HEK293 (cell line): Measurements from ENCODE around the gene MVB12B.
A peak's percentile ranks its signal among the peaks of the same experiment; 100 is the strongest.

ENCODE experiments used
- CTCF ChIA-PET: fragments of 350-600 bp; formaldehyde crosslinking; extraction: SDS; loops from one replicate; lab custom pipeline; 2021; ENCODE audit warnings: antibody characterized with exemption; lab: Yijun Ruan, JAX
- POLR2A ChIA-PET: fragments of 300-600 bp; formaldehyde crosslinking; extraction: SDS; loops from one replicate; lab custom pipeline; 2020; ENCODE audit warnings: antibody characterized with exemption, inconsistent platforms; lab: Yijun Ruan, JAX
- H3K27ac ChIP-seq: fragments of 200-500 bp; sonication (Bioruptor generic); 2 replicates; pipeline ENCODE4 v1.5.1; 2014; ENCODE audit warnings: low read depth, low read length, control low read depth, inconsistent platforms; ENCODE audit errors: extremely low read depth
- H3K36me3 ChIP-seq, 2 experiments: fragments of 200-500 bp in 1 of 2; sonication (Bioruptor generic) in 1 of 2; 1 replicate in 1 of 2; 2 replicates in 1 of 2; pipeline ENCODE4 v1.5.1; 2014 to 2017; ENCODE audit warnings: inconsistent platforms in 2 of 2, low read length in 2 of 2; ENCODE audit not compliant: control insufficient read depth in 2 of 2, insufficient read depth in 1 of 2
- H3K4me1 ChIP-seq: fragments of 200-500 bp; sonication (Bioruptor generic); 2 replicates; pipeline ENCODE4 v1.5.1; 2014; ENCODE audit warnings: mild to moderate bottlenecking, low read length, inconsistent platforms; ENCODE audit not compliant: control insufficient read depth, insufficient read depth
- H3K4me3 ChIP-seq: 2 replicates; pipeline ENCODE4 v1.5.1; 2011; ENCODE audit warnings: low read depth, mild to moderate bottlenecking, control low read depth, low read length, moderate library complexity
- H3K9me3 ChIP-seq: fragments of 200-500 bp; sonication (Bioruptor generic); 2 replicates; pipeline ENCODE4 v1.5.1; 2014; ENCODE audit warnings: low read depth, low read length, inconsistent platforms; ENCODE audit not compliant: control insufficient read depth, insufficient read depth
- FEZF1 ChIP-seq: fragments of 450-650 bp; formaldehyde crosslinking; IDR thresholded peaks from 2 replicates; pipeline ENCODE4 v1.5.1; 2016; ENCODE audit warnings: missing biosample characterization, missing genetic modification characterization
- GLI4 ChIP-seq: fragments of 450-650 bp; formaldehyde crosslinking; IDR thresholded peaks from 2 replicates; pipeline ENCODE4 v1.5.1; 2016; ENCODE audit warnings: missing biosample characterization, missing genetic modification characterization
- GLIS2 ChIP-seq: fragments of 450-650 bp; formaldehyde crosslinking; IDR thresholded peaks from 2 replicates; pipeline ENCODE4 v1.5.1; 2016; ENCODE audit warnings: missing biosample characterization, missing genetic modification characterization
- IKZF3 ChIP-seq: fragments of 450-650 bp; IDR thresholded peaks from 2 replicates; pipeline ENCODE4 v1.5.0; 2018; ENCODE audit warnings: missing biosample characterization, mild to moderate bottlenecking, missing genetic modification characterization, moderate library complexity
- INSM2 ChIP-seq: fragments of 450-650 bp; formaldehyde crosslinking; IDR thresholded peaks from 2 replicates; pipeline ENCODE4 v1.5.1; 2016; ENCODE audit warnings: missing biosample characterization, missing genetic modification characterization
- KLF10 ChIP-seq: fragments of 450-650 bp; IDR thresholded peaks from 2 replicates; pipeline ENCODE4 v1.5.1; 2018; ENCODE audit warnings: missing biosample characterization, mild to moderate bottlenecking, missing genetic modification characterization
- MEIS1 ChIP-seq: sonication (generic); formaldehyde crosslinking; IDR thresholded peaks from 2 replicates; pipeline ENCODE4 v1.8.1; 2022; ENCODE audit warnings: missing genetic modification reagents, mild to moderate bottlenecking, borderline replicate concordance
- PRDM1 ChIP-seq: fragments of 450-650 bp; formaldehyde crosslinking; IDR thresholded peaks from 2 replicates; pipeline ENCODE4; 2016; ENCODE audit warnings: missing biosample characterization, missing genetic modification characterization
- PRDM10 ChIP-seq: fragments of 450-650 bp; formaldehyde crosslinking; IDR thresholded peaks from 2 replicates; pipeline ENCODE4 v1.5.1; 2016; ENCODE audit warnings: missing biosample characterization, missing genetic modification characterization
- ZBTB20 ChIP-seq: fragments of 450-650 bp; formaldehyde crosslinking; IDR thresholded peaks from 2 replicates; pipeline ENCODE4 v1.5.1; 2016; ENCODE audit warnings: missing biosample characterization, missing genetic modification characterization
- ZNF148 ChIP-seq: fragments of 450-650 bp; formaldehyde crosslinking; IDR thresholded peaks from 2 replicates; pipeline ENCODE4 v1.5.0; 2017; ENCODE audit warnings: missing biosample characterization, missing genetic modification characterization, borderline replicate concordance
- ZNF155 ChIP-seq: fragments of 450-650 bp; formaldehyde crosslinking; IDR thresholded peaks from 2 replicates; pipeline ENCODE4 v1.5.1; 2016; ENCODE audit warnings: missing biosample characterization, missing genetic modification characterization
- ZNF248 ChIP-seq: fragments of 450-650 bp; formaldehyde crosslinking; IDR thresholded peaks from 2 replicates; pipeline ENCODE4 v1.5.1; 2017; ENCODE audit warnings: missing biosample characterization, missing genetic modification characterization
- ZNF292 ChIP-seq: fragments of 450-650 bp; formaldehyde crosslinking; IDR thresholded peaks from 2 replicates; pipeline ENCODE4 v1.5.1; 2016; ENCODE audit warnings: low read depth, missing biosample characterization, missing genetic modification characterization, borderline replicate concordance
- ZNF37A ChIP-seq: fragments of 450-650 bp; IDR thresholded peaks from 2 replicates; pipeline ENCODE4 v1.5.1; 2018; ENCODE audit warnings: missing biosample characterization, missing genetic modification characterization
- ZNF529 ChIP-seq: fragments of 450-650 bp; formaldehyde crosslinking; IDR thresholded peaks from 2 replicates; pipeline ENCODE4 v1.5.1; 2017; ENCODE audit warnings: missing genetic modification characterization, missing biosample characterization; ENCODE audit not compliant: insufficient replicate concordance
- ZNF548 ChIP-seq: fragments of 450-650 bp; formaldehyde crosslinking; IDR thresholded peaks from 2 replicates; pipeline ENCODE4 v1.5.1; 2016; ENCODE audit warnings: missing biosample characterization, missing genetic modification characterization
- ZNF768 ChIP-seq: fragments of 450-650 bp; formaldehyde crosslinking; IDR thresholded peaks from 2 replicates; pipeline ENCODE4 v1.5.1; 2018; ENCODE audit warnings: missing biosample characterization, mild to moderate bottlenecking, missing genetic modification characterization
- ZNF792 ChIP-seq: fragments of 450-650 bp; formaldehyde crosslinking; IDR thresholded peaks from 2 replicates; pipeline ENCODE4 v1.5.1; 2016; ENCODE audit warnings: missing biosample characterization, missing genetic modification characterization
- TF ChIP-seq, protein P1 (sequence below): fragments of 450-650 bp; formaldehyde crosslinking; IDR thresholded peaks from 2 replicates; pipeline ENCODE4 v1.5.1; 2016; ENCODE audit warnings: missing biosample characterization, missing genetic modification characterization
- TF ChIP-seq, protein P2 (sequence below): fragments of 450-650 bp; formaldehyde crosslinking; IDR thresholded peaks from 2 replicates; pipeline ENCODE4 v1.5.1; 2017; ENCODE audit warnings: missing biosample characterization, missing genetic modification characterization
- TF ChIP-seq, protein P3 (sequence below): fragments of 450-650 bp; formaldehyde crosslinking; IDR thresholded peaks from 2 replicates; pipeline ENCODE4 v1.5.1; 2016; ENCODE audit warnings: missing biosample characterization, missing genetic modification characterization, borderline replicate concordance

MVB12B gene

GRCh38 chr9:126303488-126303887, 23.1 kb upstream of the MVB12B start:
- no peak overlapping the region for H3K27ac ChIP-seq
- no peaks in the 10 kb centered on the region for H3K36me3 ChIP-seq
- no peaks in the 10 kb centered on the region for H3K4me1 ChIP-seq
- TF ChIP-seq PRDM10 (tag by site-specific recombination) = peak; percentile 87
- TF ChIP-seq ZBTB20 = no peak
- no peak for TF ChIP-seq ZNF548 (tag by site-specific recombination)
- TF ChIP-seq ZNF529 (tag by site-specific recombination) = no peak
- no peak for TF ChIP-seq INSM2
- no peaks in the 10 kb centered on the region for H3K9me3 ChIP-seq
- ChIA-PET CTCF (interaction anchor here (0.5 to 4.6 kb wide), 8 partner anchors 14 to 896 kb away, joined by 3 to 48 read pairs (median 4); no protein-coding TSS in a partner anchor), POLR2A (no interaction called here)
- H3K4me3 ChIP-seq = no peak overlapping the region

- ChIA-PET POLR2A (no interaction called here), CTCF (interaction anchor here (1.4 to 4.6 kb wide), 4 partner anchors 13 to 897 kb away, joined by 3 to 48 read pairs (median 22); no protein-coding TSS in a partner anchor)
- no peaks in the 10 kb centered on the region for H3K4me1 ChIP-seq
- H3K27ac ChIP-seq = no peak overlapping the region
- no peak overlapping the region for H3K4me3 ChIP-seq
- no peaks in the 10 kb centered on the region for H3K36me3 ChIP-seq
- H3K9me3 ChIP-seq = no peaks in the 10 kb centered on the region
- TF ChIP-seq ZNF248 (no peak), ZNF148 (tag by site-specific recombination) (no peak), ZNF37A (tag by site-specific recombination) (no peak), ZNF292 (tag by site-specific recombination) (no peak), ZNF768 (tag by site-specific recombination) (no peak), IKZF3 (tag by site-specific recombination) (no peak), GLIS2 (tag by site-specific recombination) (no peak), GLI4 (tag by site-specific recombination) (no peak), KLF10 (tag by site-specific recombination) (no peak), ZNF792 (no peak), PRDM1 (tag by site-specific recombination) (no peak), MEIS1 (CRISPR knock-in tag) (no peak), ZNF155 (no peak), FEZF1 (tag by site-specific recombination) (no peak)
- TF ChIP-seq, protein P1, sequence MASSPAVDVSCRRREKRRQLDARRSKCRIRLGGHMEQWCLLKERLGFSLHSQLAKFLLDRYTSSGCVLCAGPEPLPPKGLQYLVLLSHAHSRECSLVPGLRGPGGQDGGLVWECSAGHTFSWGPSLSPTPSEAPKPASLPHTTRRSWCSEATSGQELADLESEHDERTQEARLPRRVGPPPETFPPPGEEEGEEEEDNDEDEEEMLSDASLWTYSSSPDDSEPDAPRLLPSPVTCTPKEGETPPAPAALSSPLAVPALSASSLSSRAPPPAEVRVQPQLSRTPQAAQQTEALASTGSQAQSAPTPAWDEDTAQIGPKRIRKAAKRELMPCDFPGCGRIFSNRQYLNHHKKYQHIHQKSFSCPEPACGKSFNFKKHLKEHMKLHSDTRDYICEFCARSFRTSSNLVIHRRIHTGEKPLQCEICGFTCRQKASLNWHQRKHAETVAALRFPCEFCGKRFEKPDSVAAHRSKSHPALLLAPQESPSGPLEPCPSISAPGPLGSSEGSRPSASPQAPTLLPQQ = no peak
- TF ChIP-seq, protein P2, sequence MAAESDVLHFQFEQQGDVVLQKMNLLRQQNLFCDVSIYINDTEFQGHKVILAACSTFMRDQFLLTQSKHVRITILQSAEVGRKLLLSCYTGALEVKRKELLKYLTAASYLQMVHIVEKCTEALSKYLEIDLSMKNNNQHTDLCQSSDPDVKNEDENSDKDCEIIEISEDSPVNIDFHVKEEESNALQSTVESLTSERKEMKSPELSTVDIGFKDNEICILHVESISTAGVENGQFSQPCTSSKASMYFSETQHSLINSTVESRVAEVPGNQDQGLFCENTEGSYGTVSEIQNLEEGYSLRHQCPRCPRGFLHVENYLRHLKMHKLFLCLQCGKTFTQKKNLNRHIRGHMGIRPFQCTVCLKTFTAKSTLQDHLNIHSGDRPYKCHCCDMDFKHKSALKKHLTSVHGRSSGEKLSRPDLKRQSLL = no peak
- TF ChIP-seq, protein P3, sequence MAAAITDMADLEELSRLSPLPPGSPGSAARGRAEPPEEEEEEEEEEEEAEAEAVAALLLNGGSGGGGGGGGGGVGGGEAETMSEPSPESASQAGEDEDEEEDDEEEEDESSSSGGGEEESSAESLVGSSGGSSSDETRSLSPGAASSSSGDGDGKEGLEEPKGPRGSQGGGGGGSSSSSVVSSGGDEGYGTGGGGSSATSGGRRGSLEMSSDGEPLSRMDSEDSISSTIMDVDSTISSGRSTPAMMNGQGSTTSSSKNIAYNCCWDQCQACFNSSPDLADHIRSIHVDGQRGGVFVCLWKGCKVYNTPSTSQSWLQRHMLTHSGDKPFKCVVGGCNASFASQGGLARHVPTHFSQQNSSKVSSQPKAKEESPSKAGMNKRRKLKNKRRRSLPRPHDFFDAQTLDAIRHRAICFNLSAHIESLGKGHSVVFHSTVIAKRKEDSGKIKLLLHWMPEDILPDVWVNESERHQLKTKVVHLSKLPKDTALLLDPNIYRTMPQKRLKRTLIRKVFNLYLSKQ (tag by site-specific recombination) = no peak
Observed at GRCh38 chr9:126304207-126304970, 22.2 kb upstream of the MVB12B start.
